ENCODE measurements around the gene SH3RF2.
"Not testable (repeated sequence)": the region's sequence is repeated elsewhere in the genome, so short reads cannot be mapped to it uniquely, and the experiment has no call there.

SH3RF2 gene

GRCh38 chr5:145988993-145989392, 52.6 kb downstream of the SH3RF2 start:
- H3K4me3 ChIP-seq (ENCODE audit: low read length): no peak overlapping the region
- no peak overlapping the region for H3K27ac ChIP-seq (ENCODE audit: low read depth, low read length)
- no peak overlapping the region for H4K8ac ChIP-seq (ENCODE audit: low read depth, low read length)
- H2BK120ac ChIP-seq (ENCODE audit: low read depth, low read length): no peak overlapping the region
- H3K56ac ChIP-seq (ENCODE audit: low read length): no peak overlapping the region
- H3K79me2 ChIP-seq (ENCODE audit: control insufficient read depth, insufficient read depth, low read length): no peaks in the 10 kb centered on the region
- H2AK5ac ChIP-seq (ENCODE audit: low read length): no peak overlapping the region
- WGBS (ENCODE audit: extremely low coverage, insufficient coverage, low lambda C conversion rate): no CpG with 5 or more reads among the region's 2 CpGs
- H3K27me3 ChIP-seq (ENCODE audit: insufficient read depth, low read length, poor library complexity): no peaks in the 10 kb centered on the region
- H3K36me3 ChIP-seq (ENCODE audit: control insufficient read depth, insufficient read depth, low read length): no peaks in the 10 kb centered on the region
- H3K79me1 ChIP-seq (ENCODE audit: low read length): no peaks in the 10 kb centered on the region
- no peak overlapping the region for H3K18ac ChIP-seq (ENCODE audit: low read length)
- no peak overlapping the region for H3K4me2 ChIP-seq (ENCODE audit: low read length)
- no peak overlapping the region for H2BK5ac ChIP-seq (ENCODE audit: low read length)
- H2BK15ac ChIP-seq (replicated peaks; ENCODE audit: low read depth): no peak overlapping the region
- no peak for DNase-seq
- no peak overlapping the region for H3K9ac ChIP-seq (ENCODE audit: low read length)
- no peak overlapping the region for H3K4ac ChIP-seq (ENCODE audit: low read depth, low read length)
- no peak overlapping the region for H3K23ac ChIP-seq (ENCODE audit: low read length)
- no peaks in the 10 kb centered on the region for H3K4me1 ChIP-seq (ENCODE audit: control insufficient read depth, low read depth, low read length)
- no peak overlapping the region for H4K5ac ChIP-seq (ENCODE audit: low read length)

DNA sequence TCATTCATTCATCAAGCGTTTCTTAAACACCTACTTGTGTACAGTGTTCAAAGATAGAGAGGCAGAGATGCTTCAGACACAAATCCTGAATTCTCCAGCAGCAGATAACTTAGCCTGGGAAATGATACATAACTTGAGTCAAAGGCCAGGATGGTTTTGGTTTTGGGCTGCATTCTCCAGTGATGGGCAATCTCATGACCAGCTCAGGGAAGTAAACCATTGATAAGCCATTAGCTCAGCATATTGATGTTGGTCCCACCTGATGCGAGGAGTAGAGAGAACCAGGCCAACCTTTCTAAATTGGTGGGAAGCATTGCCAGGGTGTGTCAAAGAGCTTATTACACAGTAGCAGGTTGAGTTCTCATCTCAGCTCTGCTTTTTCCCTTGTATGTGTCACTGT, 53.0 kb downstream of the SH3RF2 start:
- H3K9ac ChIP-seq (ENCODE audit: low read length): no peak overlapping the region
- no peak overlapping the region for H3K4ac ChIP-seq (ENCODE audit: low read depth, low read length)
- H3K27me3 ChIP-seq (ENCODE audit: insufficient read depth, low read length, poor library complexity): no peaks in the 10 kb centered on the region
- H2AK5ac ChIP-seq (ENCODE audit: low read length): no peak overlapping the region
- WGBS (ENCODE audit: extremely low coverage, insufficient coverage, low lambda C conversion rate): no CpG with 5 or more reads among the region's 2 CpGs
- H3K4me1 ChIP-seq (ENCODE audit: control insufficient read depth, low read depth, low read length): no peaks in the 10 kb centered on the region
- no peak overlapping the region for H3K4me2 ChIP-seq (ENCODE audit: low read length)
- H3K79me1 ChIP-seq (ENCODE audit: low read length): no peaks in the 10 kb centered on the region
- H4K8ac ChIP-seq (ENCODE audit: low read depth, low read length): no peak overlapping the region
- H2BK5ac ChIP-seq (ENCODE audit: low read length): no peak overlapping the region
- H3K79me2 ChIP-seq (ENCODE audit: control insufficient read depth, insufficient read depth, low read length): no peaks in the 10 kb centered on the region
- no peak overlapping the region for H3K27ac ChIP-seq (ENCODE audit: low read depth, low read length)
- H2BK15ac ChIP-seq (replicated peaks; ENCODE audit: low read depth): no peak overlapping the region
- no peak overlapping the region for H3K4me3 ChIP-seq (ENCODE audit: low read length)
- no peak overlapping the region for H4K5ac ChIP-seq (ENCODE audit: low read length)
- H3K56ac ChIP-seq (ENCODE audit: low read length): no peak overlapping the region
- no peak overlapping the region for H3K23ac ChIP-seq (ENCODE audit: low read length)
- no peak overlapping the region for H3K18ac ChIP-seq (ENCODE audit: low read length)
- H2BK120ac ChIP-seq (ENCODE audit: low read depth, low read length): no peak overlapping the region
- no peak for DNase-seq
- no peaks in the 10 kb centered on the region for H3K36me3 ChIP-seq (ENCODE audit: control insufficient read depth, insufficient read depth, low read length)

- Histone ChIP-seq H3K79me2 (ENCODE audit: control insufficient read depth, insufficient read depth, low read length) (no peaks in the 10 kb centered on the region), H3K27ac (ENCODE audit: low read depth, low read length) (no peak overlapping the region), H2AK5ac (ENCODE audit: low read length) (no peak overlapping the region), H4K8ac (ENCODE audit: low read depth, low read length) (no peak overlapping the region), H2BK120ac (ENCODE audit: low read depth, low read length) (no peak overlapping the region), H3K9ac (ENCODE audit: low read length) (no peak overlapping the region), H3K4me3 (ENCODE audit: low read length) (no peak overlapping the region), H4K5ac (ENCODE audit: low read length) (no peak overlapping the region), H2BK15ac (replicated peaks; ENCODE audit: low read depth) (no peak overlapping the region), H3K23ac (ENCODE audit: low read length) (no peak overlapping the region), H2BK5ac (ENCODE audit: low read length) (no peak overlapping the region), H3K56ac (ENCODE audit: low read length) (no peak overlapping the region), H3K4me1 (ENCODE audit: control insufficient read depth, low read depth, low read length) (no peaks in the 10 kb centered on the region), H3K18ac (ENCODE audit: low read length) (no peak overlapping the region), H3K27me3 (ENCODE audit: insufficient read depth, low read length, poor library complexity) (no peaks in the 10 kb centered on the region), H3K4ac (ENCODE audit: low read depth, low read length) (no peak overlapping the region), H3K36me3 (ENCODE audit: control insufficient read depth, insufficient read depth, low read length) (no peaks in the 10 kb centered on the region), H3K4me2 (ENCODE audit: low read length) (no peak overlapping the region), H3K79me1 (ENCODE audit: low read length) (no peaks in the 10 kb centered on the region)
- WGBS (ENCODE audit: extremely low coverage, insufficient coverage, low lambda C conversion rate): no CpG with 5 or more reads among the region's 2 CpGs
- DNase-seq: no peak
Measured at GRCh38 chr5:145990170-145990569, 53.8 kb downstream of the SH3RF2 start.

GRCh38 chr5:145991044-145991575, 54.7 kb downstream of the SH3RF2 start:
- Histone ChIP-seq H3K27ac (ENCODE audit: low read depth, low read length) (no peak overlapping the region), H3K18ac (ENCODE audit: low read length) (no peak overlapping the region), H3K23ac (ENCODE audit: low read length) (no peak overlapping the region), H4K5ac (ENCODE audit: low read length) (no peak overlapping the region), H3K9ac (ENCODE audit: low read length) (no peak overlapping the region), H2BK5ac (ENCODE audit: low read length) (no peak overlapping the region), H2BK15ac (replicated peaks; ENCODE audit: low read depth) (no peak overlapping the region), H3K4ac (ENCODE audit: low read depth, low read length) (no peak overlapping the region), H3K79me2 (ENCODE audit: control insufficient read depth, insufficient read depth, low read length) (no peaks in the 10 kb centered on the region), H4K8ac (ENCODE audit: low read depth, low read length) (no peak overlapping the region), H2AK5ac (ENCODE audit: low read length) (no peak overlapping the region), H3K27me3 (ENCODE audit: insufficient read depth, low read length, poor library complexity) (no peaks in the 10 kb centered on the region), H3K36me3 (ENCODE audit: control insufficient read depth, insufficient read depth, low read length) (no peaks in the 10 kb centered on the region), H3K79me1 (ENCODE audit: low read length) (no peaks in the 10 kb centered on the region), H3K4me3 (ENCODE audit: low read length) (no peak overlapping the region), H3K56ac (ENCODE audit: low read length) (no peak overlapping the region), H3K4me1 (ENCODE audit: control insufficient read depth, low read depth, low read length) (no peaks in the 10 kb centered on the region), H2BK120ac (ENCODE audit: low read depth, low read length) (no peak overlapping the region), H3K4me2 (ENCODE audit: low read length) (no peak overlapping the region)
- DNase-seq: no peak
- WGBS (ENCODE audit: extremely low coverage, insufficient coverage, low lambda C conversion rate): no CpG with 5 or more reads among the region's 3 CpGs

GRCh38 chr5:145993538-145993937, 57.2 kb downstream of the SH3RF2 start:
- not testable (repeated sequence) for H3K27me3 ChIP-seq (ENCODE audit: insufficient read depth, low read length, poor library complexity); H2BK5ac ChIP-seq (ENCODE audit: low read length); DNase-seq; H3K4me3 ChIP-seq (ENCODE audit: low read length); H2BK15ac ChIP-seq (replicated peaks; ENCODE audit: low read depth); H3K27ac ChIP-seq (ENCODE audit: low read depth, low read length); H3K36me3 ChIP-seq (ENCODE audit: control insufficient read depth, insufficient read depth, low read length); H3K4me2 ChIP-seq (ENCODE audit: low read length); H3K4ac ChIP-seq (ENCODE audit: low read depth, low read length); H3K4me1 ChIP-seq (ENCODE audit: control insufficient read depth, low read depth, low read length); H3K56ac ChIP-seq (ENCODE audit: low read length); H2AK5ac ChIP-seq (ENCODE audit: low read length); H3K23ac ChIP-seq (ENCODE audit: low read length); H3K79me1 ChIP-seq (ENCODE audit: low read length); H4K5ac ChIP-seq (ENCODE audit: low read length); H3K9ac ChIP-seq (ENCODE audit: low read length); H3K79me2 ChIP-seq (ENCODE audit: control insufficient read depth, insufficient read depth, low read length); H4K8ac ChIP-seq (ENCODE audit: low read depth, low read length); H3K18ac ChIP-seq (ENCODE audit: low read length); H2BK120ac ChIP-seq (ENCODE audit: low read depth, low read length)
- WGBS (ENCODE audit: extremely low coverage, insufficient coverage, low lambda C conversion rate): no CpG with 5 or more reads among the region's 4 CpGs

DNA sequence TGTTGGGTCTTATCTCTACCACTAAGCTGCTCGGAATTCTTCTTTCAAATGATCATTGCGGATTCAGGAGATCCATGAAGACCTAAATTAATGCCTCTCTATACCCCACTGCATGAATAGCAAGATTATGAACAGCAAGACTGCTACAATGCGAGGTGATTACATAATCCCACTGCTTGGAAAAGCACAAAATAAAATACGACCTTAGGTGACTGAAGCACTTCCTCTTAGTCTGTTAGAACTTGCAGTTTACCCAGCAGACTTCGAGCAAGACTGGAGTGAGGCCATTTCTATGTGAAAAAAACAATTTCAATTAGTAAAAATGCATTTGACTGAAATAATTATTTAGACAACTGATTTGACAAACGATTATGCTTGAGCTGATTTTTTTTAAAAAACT, 59.8 kb downstream of the SH3RF2 start:
- Histone ChIP-seq H3K18ac (ENCODE audit: low read length) (no peak overlapping the region), H3K9ac (ENCODE audit: low read length) (no peak overlapping the region), H3K79me2 (ENCODE audit: control insufficient read depth, insufficient read depth, low read length) (no peaks in the 10 kb centered on the region), H3K56ac (ENCODE audit: low read length) (no peak overlapping the region), H2BK120ac (ENCODE audit: low read depth, low read length) (no peak overlapping the region), H2BK15ac (replicated peaks; ENCODE audit: low read depth) (no peak overlapping the region), H2BK5ac (ENCODE audit: low read length) (no peak overlapping the region), H2AK5ac (ENCODE audit: low read length) (no peak overlapping the region), H3K4ac (ENCODE audit: low read depth, low read length) (no peak overlapping the region), H3K23ac (ENCODE audit: low read length) (no peak overlapping the region), H4K8ac (ENCODE audit: low read depth, low read length) (no peak overlapping the region), H3K27me3 (ENCODE audit: insufficient read depth, low read length, poor library complexity) (no peaks in the 10 kb centered on the region), H3K36me3 (ENCODE audit: control insufficient read depth, insufficient read depth, low read length) (no peaks in the 10 kb centered on the region), H3K27ac (ENCODE audit: low read depth, low read length) (no peak overlapping the region), H3K4me2 (ENCODE audit: low read length) (no peak overlapping the region), H3K4me1 (ENCODE audit: control insufficient read depth, low read depth, low read length) (no peaks in the 10 kb centered on the region), H3K4me3 (ENCODE audit: low read length) (no peak overlapping the region), H4K5ac (ENCODE audit: low read length) (no peak overlapping the region), H3K79me1 (ENCODE audit: low read length) (no peaks in the 10 kb centered on the region)
- peak; percentile 46 for DNase-seq
- no CpG with 5 or more reads among the region's 6 CpGs for WGBS (ENCODE audit: extremely low coverage, insufficient coverage, low lambda C conversion rate)
